ENCODE results near the gene IFNG.

DNA sequence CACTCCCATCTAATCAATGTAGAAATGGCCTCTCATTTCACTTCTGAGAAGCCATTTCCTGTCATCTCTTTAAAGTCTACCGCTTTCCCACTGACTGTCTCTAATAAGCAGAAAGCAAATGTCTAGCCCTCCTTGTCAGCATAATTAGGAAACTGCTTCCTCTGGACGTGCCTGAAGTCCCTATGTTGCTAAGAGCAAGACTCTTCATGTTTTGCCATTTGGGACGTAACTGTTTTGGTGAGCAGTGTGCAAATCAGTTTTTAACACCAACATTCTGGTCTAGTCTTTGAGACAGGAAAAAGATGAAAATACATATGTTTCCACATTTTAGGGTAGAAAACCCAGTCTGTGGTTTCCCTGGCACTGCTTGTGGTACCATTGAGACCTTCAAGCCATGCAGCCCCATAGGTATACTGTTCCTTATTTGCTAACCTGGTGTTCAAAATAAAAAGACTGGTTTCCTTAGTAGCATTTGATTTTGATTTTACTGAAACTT is 22.2 kb downstream of the IFNG start:
- TF ChIP-seq POLR2AphosphoS5 (IDR thresholded peaks at IDR 0.05; ENCODE audit: low read depth, low read length) (no peak), POLR2A (IDR thresholded peaks at IDR 0.05; ENCODE audit: borderline replicate concordance, extremely low read depth, insufficient read depth, insufficient read length) (no peak), EZH2phosphoT487 (IDR thresholded peaks at IDR 0.05; ENCODE audit: borderline replicate concordance) (no peak), RAD21 (IDR thresholded peaks at IDR 0.05; ENCODE audit: low read depth) (no peak)
- TF ChIP-seq, protein P1, sequence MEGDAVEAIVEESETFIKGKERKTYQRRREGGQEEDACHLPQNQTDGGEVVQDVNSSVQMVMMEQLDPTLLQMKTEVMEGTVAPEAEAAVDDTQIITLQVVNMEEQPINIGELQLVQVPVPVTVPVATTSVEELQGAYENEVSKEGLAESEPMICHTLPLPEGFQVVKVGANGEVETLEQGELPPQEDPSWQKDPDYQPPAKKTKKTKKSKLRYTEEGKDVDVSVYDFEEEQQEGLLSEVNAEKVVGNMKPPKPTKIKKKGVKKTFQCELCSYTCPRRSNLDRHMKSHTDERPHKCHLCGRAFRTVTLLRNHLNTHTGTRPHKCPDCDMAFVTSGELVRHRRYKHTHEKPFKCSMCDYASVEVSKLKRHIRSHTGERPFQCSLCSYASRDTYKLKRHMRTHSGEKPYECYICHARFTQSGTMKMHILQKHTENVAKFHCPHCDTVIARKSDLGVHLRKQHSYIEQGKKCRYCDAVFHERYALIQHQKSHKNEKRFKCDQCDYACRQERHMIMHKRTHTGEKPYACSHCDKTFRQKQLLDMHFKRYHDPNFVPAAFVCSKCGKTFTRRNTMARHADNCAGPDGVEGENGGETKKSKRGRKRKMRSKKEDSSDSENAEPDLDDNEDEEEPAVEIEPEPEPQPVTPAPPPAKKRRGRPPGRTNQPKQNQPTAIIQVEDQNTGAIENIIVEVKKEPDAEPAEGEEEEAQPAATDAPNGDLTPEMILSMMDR (IDR thresholded peaks at IDR 0.05 in 2 of 3, conservative IDR thresholded peaks at IDR 0.05 in 1 of 3; ENCODE audit: borderline replicate concordance in 1 of 3, insufficient read depth in 1 of 3, low read depth in 2 of 3, low read length in 2 of 3): no peak
